ENCODE results near the gene CNTN6. TPM values are rescaled to one million over a fixed set of nuclear protein-coding genes. Genes with fewer than 3 reads are reported as not detected.

Gene CNTN6
- total RNA-seq, 1 donor from 2014 or later: 2.2 TPM

GRCh38 chr3:1117843-1118473 lies 25.1 kb downstream of the CNTN6 start:
- H3K27me3 Mint-ChIP-seq (ENCODE audit: insufficient read depth, low read depth): no peaks in the 10 kb centered on the region
- no peak overlapping the region for H3K27ac Mint-ChIP-seq
- no peaks in the 10 kb centered on the region for H3K4me1 Mint-ChIP-seq
- H4K20me1 ChIP-seq (ENCODE audit: low read depth): no peaks in the 10 kb centered on the region
- H2AFZ ChIP-seq (replicated peaks): no peak overlapping the region
- H3K36me3 ChIP-seq: no peaks in the 10 kb centered on the region
- H3K9me3 ChIP-seq (ENCODE audit: low read depth): no peaks in the 10 kb centered on the region
- H3K27me3 ChIP-seq: no peaks in the 10 kb centered on the region
- H3K4me3 Mint-ChIP-seq: no peak overlapping the region
- no peak overlapping the region for H3K4me2 ChIP-seq
- no peak overlapping the region for H3K9ac ChIP-seq
- no peak for TF ChIP-seq EZH2 (IDR thresholded peaks at IDR 0.05)
- no peaks in the 10 kb centered on the region for H3K79me2 ChIP-seq (ENCODE audit: low read depth)
- no peaks in the 10 kb centered on the region for H3K4me1 ChIP-seq
- no peaks in the 10 kb centered on the region for H3F3A ChIP-seq (ENCODE audit: low read depth)
- DNase-seq (ENCODE audit: low spot score): no peak
- no peaks in the 10 kb centered on the region for H3K36me3 Mint-ChIP-seq
- H3K9me3 Mint-ChIP-seq: no peaks in the 10 kb centered on the region
- no peak overlapping the region for H3K4me3 ChIP-seq
- H3K27ac ChIP-seq: no peak overlapping the region

- H4K20me1 ChIP-seq (ENCODE audit: low read depth): no peaks in the 10 kb centered on the region
- no peak overlapping the region for H3K4me3 Mint-ChIP-seq
- no peak overlapping the region for H2AFZ ChIP-seq (replicated peaks)
- no peak overlapping the region for H3K9ac ChIP-seq
- H3K36me3 ChIP-seq: no peaks in the 10 kb centered on the region
- H3K4me1 ChIP-seq: peaks cover 20% of the 10 kb centered on the region
- no peaks in the 10 kb centered on the region for H3K9me3 ChIP-seq (ENCODE audit: low read depth)
- no peaks in the 10 kb centered on the region for H3K27me3 ChIP-seq
- peak; percentile 68 for DNase-seq (ENCODE audit: low spot score)
- H3K4me1 Mint-ChIP-seq: peaks cover 9% of the 10 kb centered on the region
- H3K27ac Mint-ChIP-seq: no peak overlapping the region
- peak overlapping the region; percentile 59 for H3K4me2 ChIP-seq
- H3K4me3 ChIP-seq: no peak overlapping the region
- no peaks in the 10 kb centered on the region for H3K36me3 Mint-ChIP-seq
- H3K79me2 ChIP-seq (ENCODE audit: low read depth): no peaks in the 10 kb centered on the region
- TF ChIP-seq EZH2phosphoT487 (IDR thresholded peaks at IDR 0.05): peak; percentile 42
- no peak for TF ChIP-seq EZH2 (IDR thresholded peaks at IDR 0.05)
- H3K9me3 Mint-ChIP-seq: no peaks in the 10 kb centered on the region
- peaks cover 4% of the 10 kb centered on the region for H3K27me3 Mint-ChIP-seq (ENCODE audit: insufficient read depth, low read depth)
- peak overlapping the region; percentile 62 for H3K27ac ChIP-seq
- peaks cover 10% of the 10 kb centered on the region for H3F3A ChIP-seq (ENCODE audit: low read depth)
These were observed 38.3 kb downstream of the CNTN6 start for GRCh38 chr3:1131166-1131565.

GRCh38 chr3:1135194-1135593 lies 42.4 kb downstream of the CNTN6 start:
- no peak overlapping the region for H3K4me2 ChIP-seq
- H3F3A ChIP-seq (ENCODE audit: low read depth): peaks cover 10% of the 10 kb centered on the region
- Mint-ChIP-seq H3K27me3 (ENCODE audit: insufficient read depth, low read depth) (peaks cover 4% of the 10 kb centered on the region), H3K4me3 (no peak overlapping the region), H3K9me3 (no peaks in the 10 kb centered on the region), H3K4me1 (peaks cover 11% of the 10 kb centered on the region), H3K27ac (no peak overlapping the region), H3K36me3 (no peaks in the 10 kb centered on the region)
- H3K27ac ChIP-seq: no peak overlapping the region
- no peak overlapping the region for H3K9ac ChIP-seq
- no peaks in the 10 kb centered on the region for H4K20me1 ChIP-seq (ENCODE audit: low read depth)
- no peak overlapping the region for H3K4me3 ChIP-seq
- H3K4me1 ChIP-seq: peaks cover 31% of the 10 kb centered on the region
- no peak overlapping the region for H2AFZ ChIP-seq (replicated peaks)
- TF ChIP-seq EZH2 (IDR thresholded peaks at IDR 0.05): no peak
- no peak for TF ChIP-seq CTCF (IDR thresholded peaks at IDR 0.05)
- TF ChIP-seq EZH2phosphoT487 (IDR thresholded peaks at IDR 0.05): no peak
- H3K9me3 ChIP-seq (ENCODE audit: low read depth): no peaks in the 10 kb centered on the region
- no peaks in the 10 kb centered on the region for H3K79me2 ChIP-seq (ENCODE audit: low read depth)
- H3K27me3 ChIP-seq: no peaks in the 10 kb centered on the region
- no peak for DNase-seq (ENCODE audit: low spot score)
- no peaks in the 10 kb centered on the region for H3K36me3 ChIP-seq

- Histone ChIP-seq H3K4me2 (no peak overlapping the region), H3K4me1 (peaks cover 15% of the 10 kb centered on the region), H3K4me3 (no peak overlapping the region), H3K27ac (no peak overlapping the region), H3K9me3 (ENCODE audit: low read depth) (no peaks in the 10 kb centered on the region), H2AFZ (replicated peaks) (no peak overlapping the region), H3K27me3 (no peaks in the 10 kb centered on the region), H3F3A (ENCODE audit: low read depth) (no peaks in the 10 kb centered on the region), H3K9ac (no peak overlapping the region), H4K20me1 (ENCODE audit: low read depth) (no peaks in the 10 kb centered on the region), H3K36me3 (no peaks in the 10 kb centered on the region), H3K79me2 (ENCODE audit: low read depth) (no peaks in the 10 kb centered on the region)
- no peak overlapping the region for H3K4me3 Mint-ChIP-seq
- no peaks in the 10 kb centered on the region for H3K27me3 Mint-ChIP-seq (ENCODE audit: insufficient read depth, low read depth)
- no peak for DNase-seq (ENCODE audit: low spot score)
- no peaks in the 10 kb centered on the region for H3K9me3 Mint-ChIP-seq
- no peaks in the 10 kb centered on the region for H3K36me3 Mint-ChIP-seq
- peaks cover 2% of the 10 kb centered on the region for H3K4me1 Mint-ChIP-seq
- no peak overlapping the region for H3K27ac Mint-ChIP-seq
- TF ChIP-seq EZH2 (IDR thresholded peaks at IDR 0.05) (no peak), CTCF (IDR thresholded peaks at IDR 0.05) (no peak), EZH2phosphoT487 (IDR thresholded peaks at IDR 0.05) (no peak)
These were observed 45.2 kb downstream of the CNTN6 start for GRCh38 chr3:1138036-1138435.
